AG04449 (cell line): Measurements from ENCODE around the gene SENP3.

Experiments used
- CTCF ChIA-PET: fragments of 350-600 bp; formaldehyde crosslinking; extraction: SDS; loops from one replicate; lab custom pipeline; 2021; ENCODE audit warnings: antibody characterized with exemption; lab: Yijun Ruan, JAX
- POLR2A ChIA-PET: fragments of 400-600, 350-600 bp; formaldehyde crosslinking; extraction: SDS; loops from one replicate; lab custom pipeline; 2020; ENCODE audit warnings: antibody characterized with exemption, inconsistent platforms; lab: Yijun Ruan, JAX
- DNase-seq: peaks from one replicate; pipeline ENCODE4 v3.0.0-alpha.2; 2010; ENCODE audit warnings: low read depth, low spot score
- H3K4me3 ChIP-seq: 2 replicates; pipeline ENCODE4 v1.5.1; 2011; ENCODE audit warnings: low read depth, mild to moderate bottlenecking, control low read depth, low read length
- CTCF ChIP-seq: IDR thresholded peaks from one replicate; pipeline ENCODE4 v1.5.1; 2011; ENCODE audit warnings: mild to moderate bottlenecking, moderate library complexity, low read length, control low read depth, inconsistent platforms; ENCODE audit not compliant: insufficient read depth; ENCODE audit errors: missing control alignments

SENP3 gene

GRCh38 chr17:7587420-7588151, 25.9 kb downstream of the SENP3 start:
- POLR2A ChIA-PET = interaction anchor here (0.6 to 4.4 kb wide), 10 partner anchors 9 to 236 kb away, joined by 3 to 31 read pairs (median 4); partner anchors contain the start of genes CD68, FXR2, POLR2A and SAT2
- CTCF ChIA-PET = interaction anchor here (0.9 to 5.1 kb wide), 8 partner anchors 9 to 100 kb away, joined by 3 to 57 read pairs (median 21); partner anchors contain the start of genes CD68, SENP3, TP53 and WRAP53
- TF ChIP-seq CTCF = peak; percentile 21
- peak overlapping the region; percentile 23; the same call in 1 of the 2 replicates for H3K4me3 ChIP-seq
- DNase-seq = peak; percentile 86

GRCh38 chr17:7588553-7589203, 27.0 kb downstream of the SENP3 start:
- H3K4me3 ChIP-seq = no peak overlapping the region; the same call in 1 of the 2 replicates
- POLR2A ChIA-PET = interaction anchor here (0.5 to 4.4 kb wide), 7 partner anchors 10 to 193 kb away, joined by 3 to 31 read pairs (median 4); partner anchors contain the start of genes CD68, FXR2 and WRAP53
- CTCF ChIA-PET = interaction anchor here (0.7 to 4.5 kb wide), 32 partner anchors 10 to 543 kb away, joined by 3 to 61 read pairs (median 6); partner anchors contain the start of genes ATP1B2, CD68, DNAH2 and FXR2

GRCh38 chr17:7589204-7589868, 27.6 kb downstream of the SENP3 start:
- peak; percentile 89 for TF ChIP-seq CTCF
- CTCF ChIA-PET = interaction anchor here (0.7 to 4.5 kb wide), 35 partner anchors 11 to 544 kb away, joined by 3 to 61 read pairs (median 4); partner anchors contain the start of genes ATP1B2, CD68, DNAH2 and FXR2
- no peak for DNase-seq
- peak overlapping the region; percentile 6; the same call in 1 of the 2 replicates for H3K4me3 ChIP-seq
- POLR2A ChIA-PET = interaction anchor here (0.5 to 4.4 kb wide), 6 partner anchors 11 to 194 kb away, joined by 3 to 31 read pairs (median 4); partner anchors contain the start of genes CD68 and WRAP53

More at GRCh38 chr17:7588553-7589203, 27.0 kb downstream of the SENP3 start:
- no peak for DNase-seq
- no peak for TF ChIP-seq CTCF

GRCh38 chr17:7589891-7590691, 28.4 kb downstream of the SENP3 start, which contains the start of gene SOX15:
Gene SOX15 (minus strand): TSS chr17:7590094. CDS start chr17:7589676, 418 bp downstream.
- peak within 1 kb of the TSS; percentile 6; the same call in 1 of the 2 replicates for H3K4me3 ChIP-seq
- CTCF ChIA-PET = interaction anchor here (0.9 to 4.5 kb wide), 25 partner anchors 10 to 544 kb away, joined by 3 to 61 read pairs (median 7); partner anchors contain the start of genes ATP1B2, CD68, FXR2 and SENP3
- no peak for TF ChIP-seq CTCF
- no peak for DNase-seq
- POLR2A ChIA-PET = interaction anchor here (1.2 to 4.4 kb wide), 4 partner anchors 12 to 22 kb away, joined by 3 to 31 read pairs (median 6); partner anchors contain the start of gene CD68

GRCh38 chr17:7590743-7591142, 29.0 kb downstream of the SENP3 start:
- DNase-seq = no peak
- CTCF ChIA-PET = interaction anchor here (1.7 to 4.5 kb wide), 12 partner anchors 10 to 247 kb away, joined by 4 to 61 read pairs (median 23); partner anchors contain the start of genes CD68, FXR2, SENP3 and TMEM95

More at GRCh38 chr17:7590743-7591142, 29.0 kb downstream of the SENP3 start:
- TF ChIP-seq CTCF = no peak
- H3K4me3 ChIP-seq = no peak overlapping the region
- POLR2A ChIA-PET = interaction anchor here (0.6 to 4.4 kb wide), 3 partner anchors 12 to 106 kb away, joined by 3 to 31 read pairs (median 6); partner anchors contain the start of gene CD68
